HepG2 (cell line): ENCODE results near the gene IKZF3. TPM values are rescaled to one million over a fixed set of nuclear protein-coding genes. Genes with fewer than 3 reads are reported as not detected.
A peak's percentile ranks its signal among the peaks of the same experiment; 100 is the strongest.

Experiments
- ATAC-seq: fragments of 200-7000 bp; cut with Tn5 transposase; 3 replicates; pipeline ENCODE4 v1.9.1; 2020; ENCODE audit warnings: mild to moderate bottlenecking, moderate library complexity
- BruUV-seq: library from RNA; stranded (reverse); fragments of 400-500 nt; replicated peaks from 2 replicates; lab custom pipeline; 2021; lab: Mats Ljungman, UMichigan
- CTCF ChIA-PET: fragments of 300-600 bp; formaldehyde crosslinking; extraction: SDS; loops from one replicate; lab custom pipeline; 2021; ENCODE audit warnings: low total read pairs, inconsistent platforms, low intra/inter-chr PET ratio; lab: Yijun Ruan, JAX
- POLR2A ChIA-PET: fragments of 350-600 bp; sonication (Branson Sonifier 250); formaldehyde crosslinking; loops from one replicate; lab custom pipeline; 2020; ENCODE audit warnings: antibody characterized with exemption, inconsistent platforms; lab: Yijun Ruan, JAX
- DNase-seq: peaks from one replicate; pipeline ENCODE4 v3.0.0-alpha.2; 2015; ENCODE audit warnings: low spot score
- FAIRE-seq: peaks from 3 replicates; lab custom pipeline; 2011; peaks lifted over from hg19 to GRCh38; lab: Jason Lieb, UNC
- H2AFZ ChIP-seq: one replicate; pipeline ENCODE4 v1.6.1; 2011; ENCODE audit warnings: low read length, inconsistent platforms
- H3K27ac ChIP-seq: fragments of 300-600 bp; 3 replicates; pipeline ENCODE4 v1.8.0; 2011; ENCODE audit warnings: mixed run types, mild to moderate bottlenecking, mixed read lengths, low read length, inconsistent platforms; ENCODE audit not compliant: insufficient read depth; ENCODE audit errors: extremely low read length
- H3K27me3 ChIP-seq, 2 experiments: fragments of 200-600 bp in 1 of 2; 2 replicates in 1 of 2; 3 replicates in 1 of 2; pipeline versions ENCODE4 v1.6.0 to v1.8.0; 2011; ENCODE audit warnings: low read length in 2 of 2, mild to moderate bottlenecking in 2 of 2, moderate library complexity in 2 of 2, inconsistent platforms in 1 of 2; ENCODE audit not compliant: insufficient read depth in 2 of 2, control insufficient read depth in 1 of 2
- H3K36me3 ChIP-seq, 2 experiments: fragments of 200-600 bp in 1 of 2; replicated peaks in 1 of 2; 2 replicates in 1 of 2; 3 replicates in 1 of 2; pipeline versions ENCODE4 v1.5.1 to v1.8.0; 2011; ENCODE audit warnings: low read length in 2 of 2, inconsistent platforms in 1 of 2; ENCODE audit not compliant: insufficient read depth in 2 of 2, control insufficient read depth in 1 of 2
- H3K4me1 ChIP-seq: 2 replicates; pipeline ENCODE4 v1.5.1; 2012; ENCODE audit warnings: low read length, inconsistent platforms; ENCODE audit not compliant: insufficient read depth
- H3K4me2 ChIP-seq: 2 replicates; pipeline ENCODE4 v1.6.0; 2011; ENCODE audit warnings: low read depth, low read length, inconsistent platforms
- H3K4me3 ChIP-seq, 3 experiments: fragments of 200-600 bp in 1 of 3; sonication (generic), shearing (Covaris generic) in 1 of 3; replicated peaks in 1 of 3; 2 replicates each; pipeline ENCODE4 v1.5.1; 2011 to 2016; ENCODE audit warnings: low read length in 3 of 3, inconsistent platforms in 2 of 3, low read depth in 2 of 3, mild to moderate bottlenecking in 2 of 3, control low read depth in 1 of 3, mixed read lengths in 1 of 3; ENCODE audit not compliant: insufficient read depth in 1 of 3
- H3K79me2 ChIP-seq: one replicate; pipeline ENCODE4 v1.6.1; 2011; ENCODE audit warnings: low read length, inconsistent platforms; ENCODE audit not compliant: insufficient read depth
- H3K9ac ChIP-seq: 2 replicates; pipeline ENCODE4 v1.6.0; 2011; ENCODE audit warnings: mild to moderate bottlenecking, low read depth, low read length, inconsistent platforms; ENCODE audit not compliant: insufficient read depth
- H3K9me3 ChIP-seq: 2 replicates; pipeline ENCODE4 v1.5.1; 2012; ENCODE audit warnings: mild to moderate bottlenecking, low read length
- H4K20me1 ChIP-seq: 2 replicates; pipeline ENCODE4 v1.6.0; 2011; ENCODE audit warnings: inconsistent platforms, mild to moderate bottlenecking, low read length, moderate library complexity; ENCODE audit not compliant: insufficient read depth
- GFI1 ChIP-seq: sonication (generic); formaldehyde crosslinking; IDR thresholded peaks from 2 replicates; pipeline ENCODE4 v1.5.0; 2020; ENCODE audit warnings: missing genetic modification reagents, mild to moderate bottlenecking, borderline replicate concordance
- KDM6A ChIP-seq: IDR thresholded peaks from 2 replicates; pipeline ENCODE4 v1.6.1; 2016; ENCODE audit warnings: low read depth
- KLF11 ChIP-seq: IDR thresholded peaks from 2 replicates; pipeline ENCODE4 v1.6.1; 2016; ENCODE audit warnings: missing compliant biosample characterization
- MAFG ChIP-seq: sonication (generic); formaldehyde crosslinking; IDR thresholded peaks from 2 replicates; pipeline ENCODE4 v1.5.1; 2020; ENCODE audit warnings: mild to moderate bottlenecking, missing genetic modification reagents
- MYNN ChIP-seq: sonication (generic); formaldehyde crosslinking; IDR thresholded peaks from 2 replicates; pipeline ENCODE4 v1.4.0; 2020; ENCODE audit warnings: mild to moderate bottlenecking, low read depth, missing genetic modification reagents
- NR2F1 ChIP-seq, 2 experiments: fragments of 450-650 bp in 1 of 2; formaldehyde crosslinking in 1 of 2; IDR thresholded peaks; 2 replicates each; pipeline versions ENCODE4 v1.5.0 to v1.6.1; 2016 to 2020; ENCODE audit warnings: mild to moderate bottlenecking in 1 of 2, missing compliant biosample characterization in 1 of 2, missing genetic modification reagents in 1 of 2, moderate library complexity in 1 of 2
- RAD21 ChIP-seq: fragments of 450-650 bp; formaldehyde crosslinking; IDR thresholded peaks from 2 replicates; pipeline ENCODE4 v1.5.0; 2020; ENCODE audit warnings: mild to moderate bottlenecking
- RBM39 ChIP-seq: fragments of 200-400 bp; formaldehyde crosslinking; IDR thresholded peaks from one replicate; pipeline ENCODE4 v1.6.1; 2018; ENCODE audit warnings: antibody characterized with exemption, mild to moderate bottlenecking, low read depth, low read length; ENCODE audit not compliant: poor library complexity, severe bottlenecking
- SRF ChIP-seq: IDR thresholded peaks from 2 replicates; pipeline ENCODE4 v1.6.1; 2011; ENCODE audit warnings: mild to moderate bottlenecking, low read depth, low read length, moderate library complexity
- YEATS2 ChIP-seq: sonication (generic); formaldehyde crosslinking; IDR thresholded peaks from 2 replicates; pipeline ENCODE4 v1.4.0; 2020; ENCODE audit warnings: missing genetic modification reagents, borderline replicate concordance
- ZFP91 ChIP-seq: sonication (generic); formaldehyde crosslinking; IDR thresholded peaks from 2 replicates; pipeline ENCODE4 v1.9.0; 2022; ENCODE audit warnings: missing genetic modification reagents, mild to moderate bottlenecking, borderline replicate concordance
- ZNF136 ChIP-seq: sonication (generic); formaldehyde crosslinking; IDR thresholded peaks from 2 replicates; pipeline ENCODE4 v1.8.1; 2022; ENCODE audit warnings: low read depth, mild to moderate bottlenecking, moderate library complexity, missing genetic modification reagents
- ZNF362 ChIP-seq: sonication (generic); formaldehyde crosslinking; IDR thresholded peaks from 2 replicates; pipeline ENCODE4 v1.4.0; 2020; ENCODE audit warnings: missing genetic modification reagents, mild to moderate bottlenecking, borderline replicate concordance
- ZNF710 ChIP-seq: sonication (generic); formaldehyde crosslinking; IDR thresholded peaks from 2 replicates; pipeline ENCODE4 v1.5.0; 2020; ENCODE audit warnings: mild to moderate bottlenecking, missing genetic modification reagents, borderline replicate concordance
- ZNF780A ChIP-seq: sonication (generic); formaldehyde crosslinking; IDR thresholded peaks from 2 replicates; pipeline ENCODE4 v1.8.0; 2022; ENCODE audit warnings: mild to moderate bottlenecking, missing genetic modification reagents, moderate library complexity
- WGBS: methylation state at CpG from one replicate; pipeline ENCODE4 v1.1.6; 2017; ENCODE audit warnings: low lambda C conversion rate; 5-methylcytosine and 5-hydroxymethylcytosine counted together
- in situ Hi-C: cut with HindIII; loops from 2 replicates; pipeline ENCODE4 v1.10.0; 2017; ENCODE audit warnings: low pct_unique_long_range_greater_than_20kb; ENCODE audit not compliant: extremely low pct_ligation_motif_present
- intact Hi-C: fragments of 100-400 bp; cut with micrococcal nuclease; formaldehyde crosslinking; loops from one replicate; pipeline ENCODE4 v1.10.0; 2022; ENCODE audit not compliant: unreplicated experiment
- polyA plus RNA-seq, 8 experiments: library from polyadenylated mRNA; depleted of rRNA in 3 of 8; stranded (reverse) in 7 of 8; unstranded in 1 of 8; fragments of >200 nt; fragmentation: Illumina TruSeq in 4 of 8; extraction: Trizol in 4 of 8; gene quantifications; 2 replicates each; pipeline versions ENCODE4 v1.2.1 to v1.2.3, GENCODE V29; 2011 to 2016; ENCODE audit warnings: low read depth in 4 of 8, missing spikeins in 1 of 8, mixed read lengths in 1 of 8; ENCODE audit not compliant: insufficient read depth in 1 of 8
- total RNA-seq, 5 experiments: library from RNA; depleted of rRNA; stranded (reverse); fragments of >200 nt; fragmentation: Illumina TruSeq; extraction: Trizol; gene quantifications; 2 replicates each; pipeline ENCODE4 v1.2.3, GENCODE V29; 2016; ENCODE audit warnings: low read depth in 1 of 5

The IKZF3 gene
- total and polyA plus RNA-seq, 2 of the 13 experiments (the other 11 are each of a cell fraction or from before 2014, with no cell fraction given): not detected

- H3K79me2 ChIP-seq: peaks cover 30% of the 10 kb centered on the region
- ATAC-seq: peak; percentile 13
- H3K27ac ChIP-seq: peak overlapping the region; percentile 97
- BruUV-seq: no TSS peak
- H3K36me3 ChIP-seq: no peaks in the 10 kb centered on the region; a peak in 1 of 5 replicates
- peak overlapping the region; percentile 82 for H3K4me2 ChIP-seq
- peak; percentile 78 for FAIRE-seq
- H2AFZ ChIP-seq: no peak overlapping the region
- ChIA-PET CTCF (interaction anchor here (0.5 kb wide), 1 partner anchor 504 kb away, joined by 3 read pairs; no protein-coding TSS in a partner anchor), POLR2A (interaction anchor here (0.6 to 2.4 kb wide), 13 partner anchors 12 to 244 kb away, joined by 3 to 44 read pairs (median 8); partner anchors contain the start of genes ERBB2, PGAP3 and PSMD3)
- H3K4me3 ChIP-seq: peak overlapping the region; percentile 89 to 96 (median 95); a peak in 5 of 6 replicates
- intact Hi-C loops (loop anchor here (10.0 kb wide), 1 partner anchor 272 kb away; the partner anchor contains the start of gene CDK12), in situ Hi-C loops (no loop called here)
- H3K4me1 ChIP-seq: peaks cover 35% of the 10 kb centered on the region
- DNase-seq: peak; percentile 90
- peak overlapping the region; percentile 95 for H3K9ac ChIP-seq
- H4K20me1 ChIP-seq: peaks cover 7% of the 10 kb centered on the region; the same call in 1 of the 2 replicates
- H3K9me3 ChIP-seq: no peaks in the 10 kb centered on the region
- 3% methylated on average over 10 of the region's 10 CpGs for WGBS
- no peaks in the 10 kb centered on the region; a peak in 1 of 5 replicates for H3K27me3 ChIP-seq
- TF ChIP-seq ZFP91 (no peak), YEATS2 (CRISPR knock-in tag) (peak; percentile 15; the same call in 1 of the 2 replicates), MYNN (no peak), KLF11 (CRISPR knock-in tag) (0 out of 2 replicates have a peak, but pooled peaks have one; percentile 13), ZNF710 (peak; percentile 49; the same call in 1 of the 2 replicates), KDM6A (CRISPR knock-in tag) (peak; percentile 69; the same call in 1 of the 2 replicates), NR2F1 (CRISPR knock-in tag; IDR thresholded peaks at IDR 0.05) (peak; percentile 82 to 91), SRF (no peak), ZNF780A (CRISPR knock-in tag) (no peak), ZNF136 (CRISPR knock-in tag) (no peak), RAD21 (CRISPR knock-in tag) (0 out of 2 replicates have a peak, but pooled peaks have one; percentile 7), MAFG (no peak), RBM39 (no peak), ZNF362 (no peak), GFI1 (peak; percentile 100)
Observed at GRCh38 chr17:39736319-39737165, 127.6 kb downstream of the IKZF3 start.
